ENCODE measurements around the gene RPS6KC1. TPM values are rescaled to one million over a fixed set of nuclear protein-coding genes. Genes with fewer than 3 reads are reported as not detected.

RPS6KC1 gene
- total and polyA plus RNA-seq, 2 donors (not counting 3 experiments of a cell fraction or from before 2014, with no cell fraction given) = 5.1 to 18.6 TPM

DNA sequence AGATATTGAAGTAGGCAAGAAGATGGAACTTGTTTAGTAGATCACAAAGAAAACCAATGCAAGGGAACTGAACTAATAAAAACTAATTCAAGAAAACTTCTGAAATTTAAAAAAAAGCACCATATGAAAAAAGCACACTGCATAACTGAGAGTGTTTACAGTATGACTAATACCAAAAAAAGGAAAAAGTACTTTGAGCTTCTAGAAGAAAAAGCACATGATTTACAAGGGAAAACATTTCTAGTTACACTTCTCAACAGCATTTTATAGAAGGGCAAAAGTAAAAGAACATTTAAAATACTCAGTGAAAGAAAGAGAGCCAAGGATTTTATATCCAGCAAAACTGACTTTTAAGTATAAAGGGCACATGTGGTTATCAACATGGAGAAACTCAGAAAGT lies 233.6 kb downstream of the RPS6KC1 start:
- H3K36me3 ChIP-seq (ENCODE audit: control insufficient read depth in 2 of 2, extremely low read depth in 1 of 2, insufficient read depth in 2 of 2, low read length in 2 of 2) = no peaks in the 10 kb centered on the region
- no peaks in the 10 kb centered on the region for H3K9me3 ChIP-seq (replicated peaks; ENCODE audit: control insufficient read depth, insufficient read depth, low read length)
- CTCF ChIA-PET = interaction anchor here (1.4 to 2.0 kb wide), 3 partner anchors 35 to 162 kb away, joined by 3 to 5 read pairs (median 5); no protein-coding TSS in a partner anchor
- no peaks in the 10 kb centered on the region for H3K9me1 ChIP-seq (replicated peaks; ENCODE audit: control insufficient read depth, extremely low read depth, insufficient read depth, low read length)
- no peak overlapping the region for H3K27ac ChIP-seq (ENCODE audit: insufficient read depth, low read depth, low read length)
- H3K9ac ChIP-seq (replicated peaks; ENCODE audit: extremely low read depth, insufficient read depth, low read length) = no peak overlapping the region
- no peaks in the 10 kb centered on the region for H4K20me1 ChIP-seq (replicated peaks; ENCODE audit: control insufficient read depth, extremely low read depth, insufficient read depth, low read length)
- no peaks in the 10 kb centered on the region for H3K79me2 ChIP-seq (ENCODE audit: control insufficient read depth, insufficient read depth, low read length)
- no peak overlapping the region for H3K4me3 ChIP-seq (replicated peaks in 1 of 3; ENCODE audit: insufficient read depth in 1 of 3, low read depth in 1 of 3, low read length in 3 of 3)
- TF ChIP-seq FOS (IDR thresholded peaks at IDR 0.05; ENCODE audit: borderline replicate concordance, insufficient read depth, low read length) (peak; percentile 44), POLR2AphosphoS5 (IDR thresholded peaks at IDR 0.05; ENCODE audit: insufficient read depth, low read depth, low read length) (no peak)
- H3K4me2 ChIP-seq (ENCODE audit: insufficient read depth, low read length) = no peak overlapping the region
- POLR2A ChIA-PET = no interaction called here
- H3K4me1 ChIP-seq (ENCODE audit: control insufficient read depth, extremely low read depth, insufficient read depth, low read length) = no peaks in the 10 kb centered on the region
- no peak overlapping the region for H2AFZ ChIP-seq (ENCODE audit: low read depth, low read length)
- BruUV-seq (replicated peaks) = no TSS peak
- intact Hi-C loops (cut with micrococcal nuclease) = loop anchor here (5.0 kb wide), 1 partner anchor 162 kb away; no protein-coding TSS in a partner anchor
- H3K27me3 ChIP-seq (ENCODE audit: control insufficient read depth in 2 of 2, insufficient read depth in 2 of 2, low read length in 2 of 2) = no peaks in the 10 kb centered on the region
- dilution Hi-C loops (cut with MboI; ENCODE audit: extremely low pct_ligation_motif_present, low sequenced_read_pairs) = no loop called here
- DNase-seq (ENCODE audit: low read depth, low spot score) (peak; percentile 51), FAIRE-seq (peak; percentile 28)

DNA sequence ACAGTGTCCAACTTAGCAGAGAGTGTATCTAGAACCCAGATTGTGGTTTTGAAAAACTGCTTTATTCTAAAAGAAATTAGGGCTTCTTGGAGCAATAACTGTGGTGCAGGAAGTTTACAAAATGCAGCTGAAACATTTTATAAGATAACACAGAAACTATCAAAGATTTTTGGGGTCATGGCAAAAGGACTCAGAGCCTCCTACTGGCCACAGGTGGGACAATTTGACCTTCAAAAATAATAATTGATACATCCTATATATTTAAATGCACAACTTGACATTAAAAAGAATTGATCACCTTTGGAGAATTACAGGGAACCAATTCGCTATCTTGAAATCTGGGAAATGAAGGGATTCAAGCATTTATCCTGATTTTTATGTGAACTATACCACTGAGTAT lies 235.2 kb downstream of the RPS6KC1 start:
- Histone ChIP-seq H4K20me1 (replicated peaks; ENCODE audit: control insufficient read depth, extremely low read depth, insufficient read depth, low read length) (no peaks in the 10 kb centered on the region), H3K4me2 (ENCODE audit: insufficient read depth, low read length) (no peak overlapping the region), H3K79me2 (ENCODE audit: control insufficient read depth, insufficient read depth, low read length) (no peaks in the 10 kb centered on the region), H3K9ac (replicated peaks; ENCODE audit: extremely low read depth, insufficient read depth, low read length) (no peak overlapping the region), H3K4me1 (ENCODE audit: control insufficient read depth, extremely low read depth, insufficient read depth, low read length) (no peaks in the 10 kb centered on the region), H3K9me1 (replicated peaks; ENCODE audit: control insufficient read depth, extremely low read depth, insufficient read depth, low read length) (no peaks in the 10 kb centered on the region), H2AFZ (ENCODE audit: low read depth, low read length) (no peak overlapping the region), H3K9me3 (replicated peaks; ENCODE audit: control insufficient read depth, insufficient read depth, low read length) (no peaks in the 10 kb centered on the region), H3K36me3 (ENCODE audit: control insufficient read depth in 2 of 2, extremely low read depth in 1 of 2, insufficient read depth in 2 of 2, low read length in 2 of 2) (no peaks in the 10 kb centered on the region), H3K27me3 (ENCODE audit: control insufficient read depth in 2 of 2, insufficient read depth in 2 of 2, low read length in 2 of 2) (no peaks in the 10 kb centered on the region), H3K27ac (ENCODE audit: insufficient read depth, low read depth, low read length) (no peak overlapping the region), H3K4me3 (replicated peaks in 1 of 3; ENCODE audit: insufficient read depth in 1 of 3, low read depth in 1 of 3, low read length in 3 of 3) (no peak overlapping the region)
- DNase-seq (ENCODE audit: low read depth, low spot score) (no peak), FAIRE-seq (no peak)
- no TSS peak for BruUV-seq (replicated peaks)
- TF ChIP-seq, protein P1, sequence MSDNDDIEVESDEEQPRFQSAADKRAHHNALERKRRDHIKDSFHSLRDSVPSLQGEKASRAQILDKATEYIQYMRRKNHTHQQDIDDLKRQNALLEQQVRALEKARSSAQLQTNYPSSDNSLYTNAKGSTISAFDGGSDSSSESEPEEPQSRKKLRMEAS (IDR thresholded peaks at IDR 0.05; ENCODE audit: insufficient read depth, insufficient read length) = no peak
- no peak for TF ChIP-seq EZH2 (IDR thresholded peaks at IDR 0.05; ENCODE audit: borderline replicate concordance, low read depth, low read length, severe bottlenecking)
- TF ChIP-seq, protein P2, sequence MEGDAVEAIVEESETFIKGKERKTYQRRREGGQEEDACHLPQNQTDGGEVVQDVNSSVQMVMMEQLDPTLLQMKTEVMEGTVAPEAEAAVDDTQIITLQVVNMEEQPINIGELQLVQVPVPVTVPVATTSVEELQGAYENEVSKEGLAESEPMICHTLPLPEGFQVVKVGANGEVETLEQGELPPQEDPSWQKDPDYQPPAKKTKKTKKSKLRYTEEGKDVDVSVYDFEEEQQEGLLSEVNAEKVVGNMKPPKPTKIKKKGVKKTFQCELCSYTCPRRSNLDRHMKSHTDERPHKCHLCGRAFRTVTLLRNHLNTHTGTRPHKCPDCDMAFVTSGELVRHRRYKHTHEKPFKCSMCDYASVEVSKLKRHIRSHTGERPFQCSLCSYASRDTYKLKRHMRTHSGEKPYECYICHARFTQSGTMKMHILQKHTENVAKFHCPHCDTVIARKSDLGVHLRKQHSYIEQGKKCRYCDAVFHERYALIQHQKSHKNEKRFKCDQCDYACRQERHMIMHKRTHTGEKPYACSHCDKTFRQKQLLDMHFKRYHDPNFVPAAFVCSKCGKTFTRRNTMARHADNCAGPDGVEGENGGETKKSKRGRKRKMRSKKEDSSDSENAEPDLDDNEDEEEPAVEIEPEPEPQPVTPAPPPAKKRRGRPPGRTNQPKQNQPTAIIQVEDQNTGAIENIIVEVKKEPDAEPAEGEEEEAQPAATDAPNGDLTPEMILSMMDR (IDR thresholded peaks at IDR 0.05; ENCODE audit: extremely low read depth in 1 of 2, insufficient read depth in 1 of 2, low read depth in 1 of 2, low read length in 2 of 2) = peak in 1 of 2 donors; percentile 25
- no peak for TF ChIP-seq JUN (IDR thresholded peaks at IDR 0.05; ENCODE audit: borderline replicate concordance, insufficient read depth, insufficient read length, low read depth)
- TF ChIP-seq FOS (IDR thresholded peaks at IDR 0.05; ENCODE audit: borderline replicate concordance, insufficient read depth, low read length) = no peak
- intact Hi-C loops (cut with micrococcal nuclease) (loop anchor here (1.0 to 5.0 kb wide), 2 partner anchors 42 to 164 kb away; no protein-coding TSS in a partner anchor), dilution Hi-C loops (cut with MboI; ENCODE audit: extremely low pct_ligation_motif_present, low sequenced_read_pairs) (no loop called here)
- ChIA-PET CTCF (interaction anchor here (0.6 to 1.8 kb wide), 4 partner anchors 10 to 42 kb away, joined by 3 to 10 read pairs (median 8); no protein-coding TSS in a partner anchor), POLR2A (no interaction called here)

All from endothelial cell of umbilical vein (primary cell).